Erythroblast (primary cell): Measurements from ENCODE around the gene SLC4A5.
"Not testable (repeated sequence)": the region's sequence is repeated elsewhere in the genome, so short reads cannot be mapped to it uniquely, and the experiment has no call there.

Source experiments
- DNase-seq, 2 experiments: peaks; one replicate each; lab custom pipeline; 2025; lab: John Stamatoyannopoulos, UW
- GATA1 ChIP-seq: IDR thresholded peaks from 2 replicates; pipeline ENCODE4 v1.6.1; 2011; ENCODE audit warnings: low read depth, mild to moderate bottlenecking, control low read depth, low read length, moderate library complexity
- POLR2A ChIP-seq: IDR thresholded peaks from 2 replicates; pipeline ENCODE4 v1.6.1; 2011; ENCODE audit warnings: mild to moderate bottlenecking, low read length

The SLC4A5 gene

GRCh38 chr2:74216642-74217041 is 126.6 kb downstream of the SLC4A5 start:
- no peak for DNase-seq
- TF ChIP-seq POLR2A (no peak), GATA1 (no peak)

GRCh38 chr2:74215771-74216170 is 127.4 kb downstream of the SLC4A5 start:
- DNase-seq, result not testable (repeated sequence)

- no peak for DNase-seq
- no peak for TF ChIP-seq GATA1
- no peak for TF ChIP-seq POLR2A
Measured at GRCh38 chr2:74212702-74213410, 130.4 kb downstream of the SLC4A5 start.

GRCh38 chr2:74206180-74206688 is 137.0 kb downstream of the SLC4A5 start:
- peak; percentile 59 to 77 for DNase-seq
- TF ChIP-seq POLR2A (no peak), GATA1 (no peak)

- DNase-seq, result peak in 1 of 2 experiments; percentile 34
- TF ChIP-seq GATA1, result no peak
- TF ChIP-seq POLR2A, result no peak
Measured at GRCh38 chr2:74205596-74205995, 137.6 kb downstream of the SLC4A5 start.

GRCh38 chr2:74205113-74205512 is 138.1 kb downstream of the SLC4A5 start:
- TF ChIP-seq GATA1, result no peak
- TF ChIP-seq POLR2A, result no peak
- no peak for DNase-seq

- DNase-seq, result no peak
- TF ChIP-seq GATA1 (no peak), POLR2A (no peak)
Measured at GRCh38 chr2:74204436-74204835, 138.8 kb downstream of the SLC4A5 start.

GRCh38 chr2:74201596-74201995 is 141.6 kb downstream of the SLC4A5 start:
- TF ChIP-seq GATA1 (no peak), POLR2A (peak; percentile 14)
- no peak for DNase-seq

GRCh38 chr2:74201196-74201595 is 142.0 kb downstream of the SLC4A5 start:
- no peak for DNase-seq
- TF ChIP-seq POLR2A (no peak), GATA1 (no peak)

GRCh38 chr2:74199871-74200305 is 143.3 kb downstream of the SLC4A5 start:
- no peak for TF ChIP-seq GATA1
- no peak for TF ChIP-seq POLR2A
- peak; percentile 17 to 44 for DNase-seq

GRCh38 chr2:74199275-74199701 is 143.9 kb downstream of the SLC4A5 start:
- DNase-seq, result no peak
- TF ChIP-seq GATA1 (no peak), POLR2A (no peak)

- peak; percentile 99 for TF ChIP-seq POLR2A
- no peak for TF ChIP-seq GATA1
- peak; percentile 97 to 98 for DNase-seq
Measured at GRCh38 chr2:74198461-74199274, 144.5 kb downstream of the SLC4A5 start, which contains the start of gene MTHFD2. Gene MTHFD2 (plus strand): TSS chr2:74198615. CDS start chr2:74198642, 27 bp downstream.

- DNase-seq, result no peak
- TF ChIP-seq GATA1, result no peak
- no peak for TF ChIP-seq POLR2A
Measured at GRCh38 chr2:74198023-74198460, 145.2 kb downstream of the SLC4A5 start.

GRCh38 chr2:74197049-74197448 is 146.2 kb downstream of the SLC4A5 start:
- TF ChIP-seq GATA1 (no peak), POLR2A (no peak)
- peak; percentile 33 to 54 for DNase-seq

GRCh38 chr2:74194799-74195198 is 148.4 kb downstream of the SLC4A5 start:
- TF ChIP-seq GATA1 (no peak), POLR2A (no peak)
- DNase-seq, result no peak
